ENCODE results near the gene SPATA13.

Gene SPATA13

DNA sequence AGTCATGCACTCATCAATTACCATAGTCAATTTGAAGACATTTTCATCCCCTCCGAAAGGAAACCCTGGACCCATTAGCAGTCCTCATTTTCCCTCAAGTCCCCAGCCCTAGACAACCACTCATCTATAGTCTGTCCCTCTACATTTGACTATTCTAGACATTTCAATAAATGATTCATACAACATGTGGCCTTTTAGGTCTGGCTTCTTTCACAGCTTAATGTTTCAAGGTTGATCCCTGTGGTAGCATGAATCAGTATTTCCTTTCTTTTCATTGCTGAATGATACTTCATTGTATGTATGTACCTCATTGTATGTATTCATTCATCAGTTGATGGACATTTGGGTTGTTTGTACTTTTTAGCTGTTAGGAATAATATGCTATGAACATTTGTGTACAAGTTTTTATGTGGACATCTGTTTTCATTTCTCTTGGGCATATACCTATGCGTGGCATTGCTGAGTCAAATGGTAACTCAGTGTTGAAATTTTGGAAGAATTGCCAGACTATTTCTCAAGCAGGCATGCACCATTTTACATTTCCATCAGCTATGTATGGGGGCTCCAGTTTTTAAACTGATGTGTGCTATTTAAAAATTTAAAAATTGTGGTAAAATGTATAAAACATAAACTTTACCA, 18.4 kb downstream of the SPATA13 start:
- Histone ChIP-seq H3K27ac (ENCODE audit: low read depth, low read length) (no peak overlapping the region), H3K4me1 (ENCODE audit: control insufficient read depth in 5 of 5, insufficient read depth in 5 of 5, low read length in 5 of 5) (no peaks in the 10 kb centered on the region), H3K9ac (ENCODE audit: low read length in 5 of 5) (no peak overlapping the region), H3K36me3 (ENCODE audit: control insufficient read depth in 5 of 5, insufficient read depth in 5 of 5, low read length in 5 of 5) (no peaks in the 10 kb centered on the region), H3K27me3 (ENCODE audit: control insufficient read depth in 5 of 5, insufficient read depth in 4 of 5, low read length in 5 of 5) (no peaks in the 10 kb centered on the region), H3K4me3 (ENCODE audit: low read depth in 1 of 5, low read length in 5 of 5) (no peak overlapping the region), H3K9me3 (ENCODE audit: control insufficient read depth in 5 of 5, low read length in 5 of 5) (no peaks in the 10 kb centered on the region)

DNA sequence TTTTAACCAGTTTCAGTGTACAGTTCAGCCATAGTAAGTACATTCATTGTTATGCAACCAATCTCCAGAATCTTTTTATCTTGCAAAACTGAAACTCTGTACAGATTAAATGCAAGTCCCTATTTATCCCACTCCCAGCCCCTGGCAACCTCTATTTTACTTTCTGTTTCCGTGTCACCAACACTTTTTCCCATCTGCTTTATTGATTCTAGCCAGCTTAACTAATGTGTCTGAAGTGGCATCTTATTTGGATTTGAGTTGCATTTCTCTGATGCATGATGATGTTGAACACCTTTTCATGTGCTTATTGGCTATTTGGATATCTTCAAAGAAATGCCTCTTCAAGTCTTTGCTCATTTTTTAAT, 18.9 kb downstream of the SPATA13 start:
- H3K4me1 ChIP-seq (ENCODE audit: control insufficient read depth in 5 of 5, insufficient read depth in 5 of 5, low read length in 5 of 5), result no peaks in the 10 kb centered on the region
- no peak overlapping the region for H3K4me3 ChIP-seq (ENCODE audit: low read depth in 1 of 5, low read length in 5 of 5)
- H3K9me3 ChIP-seq (ENCODE audit: control insufficient read depth in 5 of 5, low read length in 5 of 5), result no peaks in the 10 kb centered on the region
- H3K9ac ChIP-seq (ENCODE audit: low read length in 5 of 5), result no peak overlapping the region
- no peaks in the 10 kb centered on the region for H3K36me3 ChIP-seq (ENCODE audit: control insufficient read depth in 5 of 5, insufficient read depth in 5 of 5, low read length in 5 of 5)
- H3K27ac ChIP-seq (ENCODE audit: low read depth, low read length), result no peak overlapping the region
- no peaks in the 10 kb centered on the region for H3K27me3 ChIP-seq (ENCODE audit: control insufficient read depth in 5 of 5, insufficient read depth in 4 of 5, low read length in 5 of 5)

DNA sequence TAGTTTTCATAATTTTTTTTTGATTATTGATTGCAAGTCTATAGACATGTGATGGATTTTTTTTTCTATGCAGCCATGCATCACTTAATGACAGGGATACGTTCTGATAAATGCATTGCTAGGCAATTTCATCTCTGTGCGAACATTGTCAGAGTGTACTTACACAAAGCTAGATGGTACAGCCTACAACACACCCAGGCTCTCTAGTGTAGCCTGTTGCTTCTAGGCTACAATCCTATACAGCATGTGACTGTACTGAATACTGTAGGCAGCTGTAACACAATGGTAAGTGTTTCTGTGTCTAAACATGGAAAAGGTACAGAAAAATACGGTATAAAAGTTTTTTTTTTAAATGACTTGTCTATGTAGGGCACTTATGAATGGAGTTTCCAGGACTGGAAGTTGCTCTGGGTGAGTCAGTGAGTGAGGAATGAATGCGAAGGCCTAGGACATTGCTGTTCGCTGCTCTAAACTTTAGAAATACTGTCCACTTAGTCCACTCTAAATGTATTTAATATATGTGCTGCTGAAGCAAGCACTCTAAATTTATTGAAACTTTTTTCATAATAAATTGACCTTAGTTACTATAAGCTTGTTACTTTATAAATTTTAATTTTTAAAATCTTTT, 20.3 kb downstream of the SPATA13 start:
- no peak overlapping the region for H3K27ac ChIP-seq (ENCODE audit: low read depth, low read length)
- no peaks in the 10 kb centered on the region for H3K36me3 ChIP-seq (ENCODE audit: control insufficient read depth in 5 of 5, insufficient read depth in 5 of 5, low read length in 5 of 5)
- no peaks in the 10 kb centered on the region for H3K9me3 ChIP-seq (ENCODE audit: control insufficient read depth in 5 of 5, low read length in 5 of 5)
- no peak overlapping the region for H3K4me3 ChIP-seq (ENCODE audit: low read depth in 1 of 5, low read length in 5 of 5)
- no peaks in the 10 kb centered on the region for H3K4me1 ChIP-seq (ENCODE audit: control insufficient read depth in 5 of 5, insufficient read depth in 5 of 5, low read length in 5 of 5)
- no peak overlapping the region for H3K9ac ChIP-seq (ENCODE audit: low read length in 5 of 5)
- H3K27me3 ChIP-seq (ENCODE audit: control insufficient read depth in 5 of 5, insufficient read depth in 4 of 5, low read length in 5 of 5), result no peaks in the 10 kb centered on the region

DNA sequence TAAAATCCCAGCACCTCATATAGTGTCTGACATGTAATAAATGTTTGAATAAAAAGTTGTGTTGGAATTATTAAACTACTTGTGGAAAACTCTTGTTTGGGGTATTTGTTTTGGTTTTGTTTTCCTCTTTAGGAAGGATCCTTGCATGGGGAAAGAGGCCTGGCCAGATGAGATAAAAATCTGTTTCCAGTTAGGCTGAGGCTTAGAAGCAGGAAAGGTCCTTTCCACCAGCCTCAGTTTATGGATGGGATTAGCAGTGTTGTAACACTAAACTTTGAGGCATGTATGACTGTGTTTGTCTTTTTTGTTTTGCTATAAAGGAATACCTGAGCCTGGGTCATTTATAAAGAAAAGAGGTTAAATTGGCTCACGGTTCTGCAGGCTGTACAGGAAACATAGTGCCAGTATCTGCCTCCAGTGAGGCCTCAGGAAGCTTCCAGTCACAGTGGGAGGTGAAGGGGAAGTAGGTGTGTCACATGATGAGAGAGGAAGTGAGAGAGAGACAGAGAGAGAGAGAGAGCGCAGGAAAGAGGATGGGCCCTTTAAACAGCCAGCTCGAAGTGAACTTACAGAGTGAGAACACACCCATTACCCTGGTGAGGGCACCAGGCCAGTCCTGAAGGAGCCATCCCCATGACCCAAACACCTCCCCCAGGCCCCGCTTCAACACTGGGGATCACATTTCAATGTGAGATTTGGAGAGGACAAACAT, 21.6 kb downstream of the SPATA13 start:
- Histone ChIP-seq H3K4me3 (ENCODE audit: low read depth in 1 of 5, low read length in 5 of 5) (no peak overlapping the region), H3K27ac (ENCODE audit: low read depth, low read length) (no peak overlapping the region), H3K27me3 (ENCODE audit: control insufficient read depth in 5 of 5, insufficient read depth in 4 of 5, low read length in 5 of 5) (no peaks in the 10 kb centered on the region), H3K4me1 (ENCODE audit: control insufficient read depth in 5 of 5, insufficient read depth in 5 of 5, low read length in 5 of 5) (no peaks in the 10 kb centered on the region), H3K36me3 (ENCODE audit: control insufficient read depth in 5 of 5, insufficient read depth in 5 of 5, low read length in 5 of 5) (no peaks in the 10 kb centered on the region), H3K9ac (ENCODE audit: low read length in 5 of 5) (no peak overlapping the region), H3K9me3 (ENCODE audit: control insufficient read depth in 5 of 5, low read length in 5 of 5) (no peaks in the 10 kb centered on the region)

DNA sequence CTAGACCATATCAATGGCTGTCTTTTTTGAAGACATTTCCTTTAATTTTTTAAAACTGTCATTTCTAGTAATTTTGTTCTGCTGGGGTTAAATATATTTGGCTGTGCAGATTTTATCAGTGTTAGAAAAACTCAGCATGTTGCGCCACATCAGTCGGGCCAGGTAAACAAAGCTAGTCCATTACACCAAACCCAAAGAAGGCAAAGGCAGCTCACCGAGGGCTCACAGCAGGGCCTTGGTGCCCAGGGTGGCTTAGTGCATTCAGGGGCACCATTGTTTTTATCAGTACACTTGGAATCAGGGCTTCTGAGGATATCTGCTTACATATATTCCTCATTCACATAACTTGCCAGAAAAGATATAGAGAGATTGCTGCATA, 22.2 kb downstream of the SPATA13 start:
- Histone ChIP-seq H3K4me1 (ENCODE audit: control insufficient read depth in 5 of 5, insufficient read depth in 5 of 5, low read length in 5 of 5) (no peaks in the 10 kb centered on the region), H3K27ac (ENCODE audit: low read depth, low read length) (no peak overlapping the region), H3K9ac (ENCODE audit: low read length in 5 of 5) (no peak overlapping the region), H3K4me3 (ENCODE audit: low read depth in 1 of 5, low read length in 5 of 5) (no peak overlapping the region), H3K9me3 (ENCODE audit: control insufficient read depth in 5 of 5, low read length in 5 of 5) (no peaks in the 10 kb centered on the region), H3K27me3 (ENCODE audit: control insufficient read depth in 5 of 5, insufficient read depth in 4 of 5, low read length in 5 of 5) (no peaks in the 10 kb centered on the region), H3K36me3 (ENCODE audit: control insufficient read depth in 5 of 5, insufficient read depth in 5 of 5, low read length in 5 of 5) (no peaks in the 10 kb centered on the region)

DNA sequence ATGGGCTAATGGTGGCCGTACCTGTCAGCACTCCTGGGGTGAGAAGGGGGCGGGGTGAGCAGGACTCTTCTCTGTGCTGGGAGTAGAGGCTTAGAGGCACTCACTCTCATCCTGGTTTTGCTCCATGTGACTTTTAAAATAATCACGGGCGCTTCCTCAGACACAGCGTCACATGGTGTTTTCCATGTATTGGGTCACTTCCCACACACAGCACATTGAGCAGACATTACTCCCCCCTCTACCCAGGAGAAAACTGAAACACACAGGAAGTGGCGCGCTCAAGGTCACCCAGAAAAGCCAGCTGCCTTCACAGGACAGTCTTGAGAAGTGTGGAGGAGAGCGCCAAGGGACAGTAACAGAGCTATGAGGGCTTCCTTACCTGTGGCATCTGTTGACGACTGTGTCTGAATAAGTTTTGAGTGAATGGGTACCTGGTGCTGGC, 23.2 kb downstream of the SPATA13 start:
- Histone ChIP-seq H3K27ac (ENCODE audit: low read depth, low read length) (no peak overlapping the region), H3K9me3 (ENCODE audit: control insufficient read depth in 5 of 5, low read length in 5 of 5) (peaks cover 0 to 3% (median 0%) of the 10 kb centered on the region in 5 donors), H3K4me1 (ENCODE audit: control insufficient read depth in 5 of 5, insufficient read depth in 5 of 5, low read length in 5 of 5) (no peaks in the 10 kb centered on the region), H3K36me3 (ENCODE audit: control insufficient read depth in 5 of 5, insufficient read depth in 5 of 5, low read length in 5 of 5) (no peaks in the 10 kb centered on the region), H3K9ac (ENCODE audit: low read length in 5 of 5) (no peak overlapping the region), H3K4me3 (ENCODE audit: low read depth in 1 of 5, low read length in 5 of 5) (no peak overlapping the region), H3K27me3 (ENCODE audit: control insufficient read depth in 5 of 5, insufficient read depth in 4 of 5, low read length in 5 of 5) (no peaks in the 10 kb centered on the region)

DNA sequence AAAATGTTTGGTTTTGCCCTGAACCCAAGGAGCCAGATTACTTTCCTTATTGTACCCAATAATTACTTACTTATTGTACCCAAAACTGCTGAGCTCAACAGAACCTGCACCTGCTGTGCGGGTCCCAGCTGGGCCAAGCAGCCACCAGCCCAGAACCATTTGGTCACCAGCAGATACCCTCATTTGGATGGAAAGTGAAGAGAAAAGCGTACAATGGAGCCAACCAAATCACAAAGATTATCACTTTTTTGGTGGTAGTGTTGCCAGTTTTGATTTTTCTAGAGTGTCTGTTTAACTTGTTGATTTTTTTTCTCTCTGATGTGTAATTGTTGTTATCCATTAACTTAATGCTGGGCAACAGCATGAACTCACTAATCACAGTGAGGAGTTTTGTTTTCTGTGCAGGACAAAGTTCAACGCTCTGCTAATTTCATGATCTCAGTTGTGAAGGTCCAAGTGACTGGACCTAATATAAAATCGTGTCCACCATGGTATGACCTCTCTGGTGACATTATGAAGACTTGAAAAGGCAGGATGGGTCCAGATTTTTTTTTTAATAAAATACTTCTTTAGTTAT, 23.8 kb downstream of the SPATA13 start:
- no peaks in the 10 kb centered on the region for H3K4me1 ChIP-seq (ENCODE audit: control insufficient read depth in 5 of 5, insufficient read depth in 5 of 5, low read length in 5 of 5)
- no peak overlapping the region for H3K27ac ChIP-seq (ENCODE audit: low read depth, low read length)

DNA sequence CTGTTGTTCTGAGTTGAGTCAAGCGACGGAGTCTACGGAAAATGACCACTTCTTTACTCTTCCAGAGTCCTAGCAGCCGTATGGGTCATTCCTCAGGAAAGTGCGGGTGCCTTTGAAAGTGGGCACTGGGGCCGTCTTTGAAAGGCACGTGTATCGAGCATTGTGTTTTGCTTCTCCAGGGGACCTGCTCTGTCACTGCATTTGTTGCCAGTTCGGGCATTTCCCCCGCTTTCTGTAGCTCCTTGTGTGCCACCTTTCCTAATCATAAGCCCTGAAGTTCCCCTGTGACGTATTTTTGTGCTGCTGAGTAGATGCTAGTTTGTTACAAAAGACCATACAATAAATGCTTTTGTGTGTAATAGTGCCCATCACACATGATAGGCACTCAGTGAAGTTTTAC, 24.4 kb downstream of the SPATA13 start:
- Histone ChIP-seq H3K36me3 (ENCODE audit: control insufficient read depth in 5 of 5, insufficient read depth in 5 of 5, low read length in 5 of 5) (no peaks in the 10 kb centered on the region), H3K27ac (ENCODE audit: low read depth, low read length) (no peak overlapping the region), H3K27me3 (ENCODE audit: control insufficient read depth in 5 of 5, insufficient read depth in 4 of 5, low read length in 5 of 5) (no peaks in the 10 kb centered on the region), H3K4me3 (ENCODE audit: low read depth in 1 of 5, low read length in 5 of 5) (no peak overlapping the region), H3K4me1 (ENCODE audit: control insufficient read depth in 5 of 5, insufficient read depth in 5 of 5, low read length in 5 of 5) (no peaks in the 10 kb centered on the region), H3K9ac (ENCODE audit: low read length in 5 of 5) (no peak overlapping the region), H3K9me3 (ENCODE audit: control insufficient read depth in 5 of 5, low read length in 5 of 5) (peaks cover 0 to 4% (median 0%) of the 10 kb centered on the region in 5 donors)

More for the DNA sequence above, 23.8 kb downstream of the SPATA13 start:
- no peaks in the 10 kb centered on the region for H3K36me3 ChIP-seq (ENCODE audit: control insufficient read depth in 5 of 5, insufficient read depth in 5 of 5, low read length in 5 of 5)
- no peak overlapping the region for H3K9ac ChIP-seq (ENCODE audit: low read length in 5 of 5)
- H3K4me3 ChIP-seq (ENCODE audit: low read depth in 1 of 5, low read length in 5 of 5), result no peak overlapping the region
- H3K27me3 ChIP-seq (ENCODE audit: control insufficient read depth in 5 of 5, insufficient read depth in 4 of 5, low read length in 5 of 5), result no peaks in the 10 kb centered on the region
- H3K9me3 ChIP-seq (ENCODE audit: control insufficient read depth in 5 of 5, low read length in 5 of 5), result peaks cover 0 to 4% (median 0%) of the 10 kb centered on the region in 5 donors

DNA sequence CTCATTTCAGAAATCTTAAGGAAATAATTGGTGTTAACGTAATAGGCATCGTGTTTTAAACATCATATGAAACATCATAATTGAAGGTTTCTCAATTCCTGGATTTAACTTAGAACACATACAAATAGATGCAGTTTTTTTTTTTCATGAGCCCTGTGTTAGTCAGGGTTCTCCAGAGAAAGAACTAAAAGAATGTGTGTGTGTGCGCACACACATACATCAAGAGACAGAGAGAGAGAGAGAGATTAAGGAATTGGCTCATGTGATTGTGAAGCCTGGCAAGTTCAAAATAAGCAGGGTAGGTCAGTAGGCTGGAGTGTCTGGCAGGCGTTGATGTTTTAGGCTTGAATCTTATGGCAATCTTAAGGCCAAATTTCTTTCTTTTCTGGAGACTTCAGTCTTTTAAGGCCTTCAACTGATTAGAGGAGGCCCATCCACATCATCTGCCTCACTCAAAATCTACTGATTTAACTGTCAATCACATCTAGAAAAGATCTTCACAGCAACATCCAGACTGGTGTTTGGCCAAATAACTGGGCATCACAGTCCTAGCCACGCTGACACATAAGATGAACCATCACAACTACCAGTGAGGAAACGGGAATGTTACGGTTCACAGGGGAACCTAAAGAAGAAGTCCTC, 25.2 kb downstream of the SPATA13 start:
- Histone ChIP-seq H3K9ac (ENCODE audit: low read length in 5 of 5) (no peak overlapping the region), H3K27me3 (ENCODE audit: control insufficient read depth in 5 of 5, insufficient read depth in 4 of 5, low read length in 5 of 5) (no peaks in the 10 kb centered on the region), H3K4me1 (ENCODE audit: control insufficient read depth in 5 of 5, insufficient read depth in 5 of 5, low read length in 5 of 5) (no peaks in the 10 kb centered on the region), H3K27ac (ENCODE audit: low read depth, low read length) (no peak overlapping the region), H3K36me3 (ENCODE audit: control insufficient read depth in 5 of 5, insufficient read depth in 5 of 5, low read length in 5 of 5) (no peaks in the 10 kb centered on the region), H3K4me3 (ENCODE audit: low read depth in 1 of 5, low read length in 5 of 5) (no peak overlapping the region), H3K9me3 (ENCODE audit: control insufficient read depth in 5 of 5, low read length in 5 of 5) (peaks cover 0 to 4% (median 0%) of the 10 kb centered on the region in 5 donors)

DNA sequence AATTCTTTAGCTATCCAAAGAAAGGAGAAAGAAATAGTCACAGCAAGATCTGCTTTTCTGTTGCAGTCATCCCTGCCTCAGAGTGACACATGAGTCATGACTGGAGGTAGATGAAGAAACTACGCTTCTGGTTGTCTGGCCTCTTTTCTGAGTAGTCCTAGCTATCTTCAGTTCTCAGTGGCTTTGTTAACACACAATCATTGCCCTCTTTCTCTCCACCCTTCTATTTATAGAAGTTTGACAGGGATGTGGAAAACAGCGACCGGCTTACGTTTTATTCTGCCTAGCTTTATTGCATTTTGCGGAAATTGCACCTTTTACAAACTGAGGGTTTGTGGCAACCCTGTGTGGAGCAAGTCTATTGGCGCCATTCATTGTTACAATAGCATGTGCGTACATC, 26.7 kb downstream of the SPATA13 start:
- Histone ChIP-seq H3K4me3 (ENCODE audit: low read depth in 1 of 5, low read length in 5 of 5) (no peak overlapping the region), H3K27me3 (ENCODE audit: control insufficient read depth in 5 of 5, insufficient read depth in 4 of 5, low read length in 5 of 5) (no peaks in the 10 kb centered on the region), H3K27ac (ENCODE audit: low read depth, low read length) (no peak overlapping the region), H3K9ac (ENCODE audit: low read length in 5 of 5) (no peak overlapping the region), H3K36me3 (ENCODE audit: control insufficient read depth in 5 of 5, insufficient read depth in 5 of 5, low read length in 5 of 5) (no peaks in the 10 kb centered on the region), H3K4me1 (ENCODE audit: control insufficient read depth in 5 of 5, insufficient read depth in 5 of 5, low read length in 5 of 5) (no peaks in the 10 kb centered on the region), H3K9me3 (ENCODE audit: control insufficient read depth in 5 of 5, low read length in 5 of 5) (peaks cover 0 to 4% (median 0%) of the 10 kb centered on the region in 5 donors)

Data from subcutaneous abdominal adipose tissue (tissue), 5 donors.